A549 (cell line): ENCODE measurements around the gene EOGT. TPM values are rescaled to one million over a fixed set of nuclear protein-coding genes. Genes with fewer than 3 reads are reported as not detected.

Experiments used
- ATAC-seq, 2 experiments: fragments of 200-7000 bp in 1 of 2; fragments of >200 bp in 1 of 2; cut with Nextera tagmentation in 1 of 2; cut with Tn5 transposase in 1 of 2; 3 replicates each; pipeline versions ENCODE4 v1.8.0 to v1.9.1; 2018 to 2020; ENCODE audit warnings: mild to moderate bottlenecking in 1 of 2, moderate library complexity in 1 of 2
- CTCF ChIA-PET: fragments of 300-600 bp; sonication (Branson Sonifier 250); formaldehyde crosslinking; extraction: SDS; loops from one replicate; lab custom pipeline; 2021; ENCODE audit warnings: antibody characterized with exemption, inconsistent platforms; lab: Yijun Ruan, JAX
- POLR2A ChIA-PET: fragments of 350-600 bp; formaldehyde crosslinking; extraction: SDS; loops from one replicate; lab custom pipeline; 2021; ENCODE audit warnings: antibody characterized with exemption, inconsistent platforms; lab: Yijun Ruan, JAX
- DNase-seq, 2 experiments: peaks; one replicate each; pipeline versions ENCODE4 v3.0.0 to v3.0.0-alpha.2; 2011 to 2016; ENCODE audit warnings: low read depth in 1 of 2, low spot score in 1 of 2
- FAIRE-seq: peaks from 2 replicates; lab custom pipeline; 2011; peaks lifted over from hg19 to GRCh38; lab: Jason Lieb, UNC
- H3K27ac ChIP-seq, 2 experiments: fragments of >200 bp; sonication (Bioruptor Twin); formaldehyde crosslinking; 3 replicates each; pipeline ENCODE4 v1.5.1; 2016 to 2017
- H3K4me1 ChIP-seq: fragments of >200 bp; sonication (Bioruptor Twin); formaldehyde crosslinking; 3 replicates; pipeline ENCODE4 v1.6.1; 2016
- H3K4me2 ChIP-seq: fragments of >200 bp; sonication (Bioruptor Twin); formaldehyde crosslinking; 3 replicates; pipeline ENCODE4 v1.6.1; 2016
- H3K4me3 ChIP-seq: fragments of >200 bp; sonication (Bioruptor Twin); formaldehyde crosslinking; 3 replicates; pipeline ENCODE4 v1.5.1; 2016
- H3K9me3 ChIP-seq: fragments of >200 bp; sonication (Bioruptor Twin); formaldehyde crosslinking; 3 replicates; pipeline ENCODE4 v1.6.1; 2016
- BHLHE40 ChIP-seq: IDR thresholded peaks from 2 replicates; pipeline ENCODE4 v1.6.1; 2012; ENCODE audit warnings: low read depth, low read length, inconsistent platforms
- CBX2 ChIP-seq: fragments of 200-600 bp; sonication (generic); IDR thresholded peaks from 2 replicates; pipeline ENCODE4 v1.6.1; 2016; ENCODE audit warnings: low read depth, mild to moderate bottlenecking, borderline replicate concordance
- CBX8 ChIP-seq: fragments of 200-600 bp; sonication (generic); IDR thresholded peaks from 2 replicates; pipeline ENCODE4 v1.6.1; 2016
- CTCF ChIP-seq: fragments of >200 bp; sonication (Bioruptor Twin); formaldehyde crosslinking; IDR thresholded peaks from 3 replicates; pipeline ENCODE4 v1.5.1; 2016
- E2F6 ChIP-seq: IDR thresholded peaks from 2 replicates; pipeline ENCODE4 v1.6.1; 2012; ENCODE audit warnings: low read depth, borderline replicate concordance
- ELK1 ChIP-seq: fragments of 150-350 bp; IDR thresholded peaks from 2 replicates; pipeline ENCODE4 v1.6.1; 2014; ENCODE audit warnings: low read depth, mild to moderate bottlenecking, low read length
- FOXS1 ChIP-seq: fragments of 250-450 bp; sonication (Bioruptor Pico); IDR thresholded peaks from 2 replicates; pipeline ENCODE4 v1.5.0; 2020; ENCODE audit warnings: mild to moderate bottlenecking, moderate library complexity
- HOXA7 ChIP-seq: fragments of 250-450 bp; sonication (Bioruptor Pico); IDR thresholded peaks from 2 replicates; pipeline ENCODE4 v1.5.0; 2020; ENCODE audit warnings: mild to moderate bottlenecking, moderate library complexity
- HOXB5 ChIP-seq: fragments of 250-450 bp; sonication (Bioruptor Pico); IDR thresholded peaks from 2 replicates; pipeline ENCODE4 v1.5.0; 2020; ENCODE audit warnings: mild to moderate bottlenecking, moderate library complexity
- JUNB ChIP-seq: fragments of >200 bp; sonication (Bioruptor Twin); formaldehyde crosslinking; IDR thresholded peaks from 2 replicates; pipeline ENCODE4 v1.6.1; 2016
- NR3C1 ChIP-seq: fragments of >200 bp; sonication (Bioruptor Twin); formaldehyde crosslinking; IDR thresholded peaks from 3 replicates; pipeline ENCODE4 v1.6.1; 2017
- RARB ChIP-seq: fragments of 250-450 bp; sonication (Bioruptor Pico); IDR thresholded peaks from 2 replicates; pipeline ENCODE4 v1.8.0; 2021; ENCODE audit warnings: mild to moderate bottlenecking, moderate library complexity
- SREBF2 ChIP-seq: fragments of 450-650 bp; IDR thresholded peaks from 2 replicates; pipeline ENCODE4 v1.6.1; 2014; ENCODE audit warnings: mild to moderate bottlenecking, moderate library complexity
- USF2 ChIP-seq: fragments of 450-650 bp; IDR thresholded peaks from 2 replicates; pipeline ENCODE4 v1.6.1; 2014; ENCODE audit warnings: antibody characterized with exemption
- ZFP36 ChIP-seq: fragments of 450-650 bp; IDR thresholded peaks from 2 replicates; pipeline ENCODE4 v1.6.1; 2014; ENCODE audit warnings: borderline replicate concordance; ENCODE audit not compliant: partially characterized antibody
- ZSCAN20 ChIP-seq: fragments of 250-450 bp; sonication (Bioruptor Pico); IDR thresholded peaks from 2 replicates; pipeline ENCODE4 v1.8.0; 2022; ENCODE audit warnings: mild to moderate bottlenecking, moderate library complexity
- WGBS: methylation state at CpG from one replicate; pipeline ENCODE4 v1.1.6; 2017; ENCODE audit errors: missing lambda C conversion rate; 5-methylcytosine and 5-hydroxymethylcytosine counted together
- polyA plus RNA-seq, 4 experiments: library from polyadenylated mRNA; depleted of rRNA in 3 of 4; stranded (reverse); fragments of >200 nt; fragmentation: RNase III in 1 of 4; extraction: RNeasy Plus Mini Kit Qiagen cat#74134 plus additional on column Dnase treatment in 1 of 4; gene quantifications; 2 replicates in 3 of 4; 3 replicates in 1 of 4; pipeline ENCODE4 v1.2.3, GENCODE V29; 2011 to 2017

The EOGT gene
- polyA plus RNA-seq, 2 of the 4 experiments (the other 2 are of a cell fraction): 9.3 to 11.1 TPM

- TF ChIP-seq E2F6: no peak
- TF ChIP-seq SREBF2: no peak
- no peak for TF ChIP-seq ZSCAN20
Observed at GRCh38 chr3:69016102-69016501, 2.6 kb upstream of the EOGT start (continued).

- POLR2A ChIA-PET: interaction anchor here (0.6 to 1.0 kb wide), 3 partner anchors 38 to 72 kb away, joined by 3 to 4 read pairs (median 3); partner anchors contain the start of gene ARL6IP5
- Histone ChIP-seq H3K4me1 (peaks cover 13% of the 10 kb centered on the region; the same call in 2 of the 3 replicates), H3K4me2 (peak overlapping the region; percentile 71), H3K27ac (peak overlapping the region; percentile 89 to 100), H3K9me3 (no peaks in the 10 kb centered on the region)
- DNase-seq (no peak), FAIRE-seq (no peak)
- CTCF ChIA-PET: interaction anchor here (0.7 to 2.0 kb wide), 9 partner anchors 10 to 79 kb away, joined by 3 to 6 read pairs (median 4); no protein-coding TSS in a partner anchor
- 16% methylated on average over 11 of the region's 11 CpGs for WGBS
- no peak for TF ChIP-seq ZFP36
- TF ChIP-seq HOXB5 (CRISPR knock-in tag): no peak
- TF ChIP-seq, all 56 proteins: peak for 0
- peak overlapping the region; percentile 57 for H3K4me3 ChIP-seq
- ATAC-seq: no peak
Observed at GRCh38 chr3:69014022-69014580, 617 bp upstream of the EOGT start.

- no peak for FAIRE-seq
- POLR2A ChIA-PET: interaction anchor here (1.0 kb wide), 1 partner anchor 40 kb away, joined by 3 read pairs; no protein-coding TSS in a partner anchor
Observed at GRCh38 chr3:69012800-69013252, 658 bp downstream of the EOGT start.

GRCh38 chr3:69012100-69012799, 1.2 kb downstream of the EOGT start:
- H3K4me2 ChIP-seq: peak overlapping the region; percentile 71
- TF ChIP-seq USF2: no peak
- no peak for TF ChIP-seq ELK1
- no peak for TF ChIP-seq BHLHE40
- TF ChIP-seq SREBF2: no peak
- WGBS: 89% methylated on average over 22 of the region's 22 CpGs
- CTCF ChIA-PET: interaction anchor here (1.7 to 2.1 kb wide), 3 partner anchors 11 to 15 kb away, joined by 6 to 7 read pairs (median 7); no protein-coding TSS in a partner anchor
- H3K4me1 ChIP-seq: peaks cover 13% of the 10 kb centered on the region; the same call in 2 of the 3 replicates
- peak overlapping the region; percentile 57 for H3K4me3 ChIP-seq
- no peak for DNase-seq
- no peak for ATAC-seq
- peak overlapping the region; percentile 89 to 100; a peak in 5 of 6 replicates for H3K27ac ChIP-seq
- no peak for FAIRE-seq
- H3K9me3 ChIP-seq: no peaks in the 10 kb centered on the region
- POLR2A ChIA-PET: no interaction called here

More at GRCh38 chr3:69012800-69013252, 658 bp downstream of the EOGT start:
- TF ChIP-seq JUNB (no peak), RARB (CRISPR knock-in tag) (no peak), CBX8 (no peak), FOXS1 (no peak), HOXA7 (CRISPR knock-in tag) (no peak), NR3C1 (no peak), CTCF (no peak), SREBF2 (no peak), CBX2 (no peak)
- peak; percentile 30 to 48 for DNase-seq
- H3K4me2 ChIP-seq: peak overlapping the region; percentile 71
- WGBS: 27% methylated on average over 10 of the region's 36 CpGs
- peak; percentile 63 to 83 for ATAC-seq
- no peaks in the 10 kb centered on the region for H3K9me3 ChIP-seq
- CTCF ChIA-PET: interaction anchor here (1.1 to 2.1 kb wide), 4 partner anchors 12 to 41 kb away, joined by 3 to 7 read pairs (median 4); no protein-coding TSS in a partner anchor
- peak overlapping the region; percentile 89 to 100 for H3K27ac ChIP-seq
- H3K4me1 ChIP-seq: peaks cover 13% of the 10 kb centered on the region; the same call in 2 of the 3 replicates
- H3K4me3 ChIP-seq: peak overlapping the region; percentile 57
